Measurements from ENCODE around the gene RACGAP1. TPM values are rescaled to one million over a fixed set of nuclear protein-coding genes. Genes with fewer than 3 reads are reported as not detected.
A peak's percentile ranks its signal among the peaks of the same experiment; 100 is the strongest.

Gene RACGAP1
- polyA plus RNA-seq, 1 of the 3 experiments (the other 2 are of a cell fraction), result 21.5 TPM

DNA sequence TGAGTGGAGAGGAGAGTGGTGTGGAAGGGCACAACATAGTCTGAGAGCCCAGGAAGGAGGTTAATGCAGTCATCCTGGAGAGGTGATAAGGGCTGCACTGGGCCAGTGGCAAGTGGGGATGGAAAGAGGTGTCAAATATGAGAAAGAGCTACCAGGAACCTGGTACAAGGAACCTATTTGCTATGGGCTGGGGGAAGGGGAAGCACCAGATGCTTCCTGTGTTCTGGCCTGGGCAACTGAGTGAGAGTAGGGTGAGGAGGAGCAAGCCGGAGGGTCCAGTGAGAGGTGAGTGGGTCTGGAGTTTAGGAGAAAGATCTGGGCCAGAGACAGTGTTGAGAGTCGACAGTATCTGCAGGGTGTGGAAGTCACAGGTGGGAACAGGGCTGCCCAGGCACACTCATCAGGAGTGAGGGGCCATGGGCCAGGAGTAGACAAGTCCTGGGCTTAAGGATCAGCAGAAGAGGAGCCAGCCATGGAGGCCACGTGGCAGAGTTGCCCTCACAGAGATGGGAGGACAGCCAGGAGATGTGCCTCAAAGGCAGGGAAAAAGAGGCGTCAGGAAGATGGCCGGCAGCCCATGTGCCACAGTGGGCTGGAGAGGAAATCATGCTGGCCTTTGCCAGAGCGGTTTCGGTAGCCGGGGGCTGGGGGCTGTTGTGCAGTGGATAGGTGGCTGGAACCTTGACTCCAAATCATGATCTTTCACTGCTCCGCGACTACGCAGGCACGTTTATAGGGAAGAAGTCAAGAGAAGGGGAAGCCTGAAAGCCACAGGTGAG lies 55.5 kb downstream of the RACGAP1 start:
- H3K27me3 ChIP-seq (ENCODE audit: insufficient read depth), result no peaks in the 10 kb centered on the region
- H3K9ac ChIP-seq, result no peak overlapping the region
- no peak for DNase-seq
- H4K20me1 ChIP-seq (ENCODE audit: insufficient read depth), result no peaks in the 10 kb centered on the region
- no peaks in the 10 kb centered on the region for H3K9me2 ChIP-seq
- H3K4me2 ChIP-seq, result no peak overlapping the region
- peaks cover 0 to 40% of the 10 kb centered on the region in 2 experiments; a peak in 1 of 4 replicates for H3K4me1 ChIP-seq (ENCODE audit: control insufficient read depth in 1 of 2, insufficient read depth in 2 of 2, low read depth in 1 of 2, low read length in 1 of 2)
- no peak for TF ChIP-seq FOSL2 (IDR thresholded peaks at IDR 0.05; ENCODE audit: borderline replicate concordance, low read depth)
- POLR2A ChIA-PET, result interaction anchor here (1.1 kb wide), 1 partner anchor 102 kb away, joined by 3 read pairs; no protein-coding TSS in a partner anchor
- H3F3A ChIP-seq (replicated peaks; ENCODE audit: insufficient read depth), result no peaks in the 10 kb centered on the region
- H3K9me3 ChIP-seq, result no peaks in the 10 kb centered on the region
- H3K79me2 ChIP-seq (ENCODE audit: insufficient read depth), result no peaks in the 10 kb centered on the region
- no peak overlapping the region for H3K27ac ChIP-seq (ENCODE audit: low read depth in 2 of 2, low read length in 1 of 2)
- 83% methylated on average over 11 of the region's 12 CpGs for WGBS (ENCODE audit: low lambda C conversion rate)
- no peak overlapping the region for H3K4me3 ChIP-seq (ENCODE audit: low read depth in 2 of 2, low read length in 1 of 2)
- no peak overlapping the region for H2AFZ ChIP-seq (ENCODE audit: low read depth)
- CTCF ChIA-PET, result interaction anchor here (0.9 to 20.3 kb wide), 7 partner anchors 10 to 345 kb away, joined by 3 to 1401 read pairs (median 110); partner anchors contain the start of gene ASIC1
- H3K36me3 ChIP-seq (replicated peaks in 1 of 2; ENCODE audit: control insufficient read depth in 1 of 2, insufficient read depth in 2 of 2, low read length in 1 of 2), result no peaks in the 10 kb centered on the region

DNA sequence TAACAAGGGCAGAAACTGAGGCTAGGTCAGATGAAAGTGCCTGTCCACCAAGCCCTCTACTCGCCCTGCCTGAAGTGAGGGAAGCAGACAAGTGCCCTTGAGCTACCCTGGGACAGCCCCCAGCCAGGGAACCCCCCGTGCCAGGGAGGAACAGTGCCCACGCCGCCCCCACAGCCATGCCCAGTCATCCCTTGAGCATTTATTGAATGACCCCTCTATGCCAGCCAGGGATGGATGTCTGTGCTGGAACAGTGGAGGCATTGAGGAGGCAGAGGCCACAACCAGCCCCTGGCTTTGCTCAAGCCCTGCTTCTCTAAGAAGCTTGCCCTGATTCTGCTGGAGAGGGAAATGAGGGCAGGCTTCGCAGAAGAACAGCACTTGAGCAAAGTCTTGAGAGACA lies 56.3 kb downstream of the RACGAP1 start:
- Histone ChIP-seq H3K9me3 (no peaks in the 10 kb centered on the region), H3K4me2 (no peak overlapping the region), H3K79me2 (ENCODE audit: insufficient read depth) (no peaks in the 10 kb centered on the region), H3K4me3 (ENCODE audit: low read depth in 2 of 2, low read length in 1 of 2) (no peak overlapping the region), H3K4me1 (ENCODE audit: control insufficient read depth in 1 of 2, insufficient read depth in 2 of 2, low read depth in 1 of 2, low read length in 1 of 2) (peaks cover 0 to 31% of the 10 kb centered on the region in 2 experiments; a peak in 1 of 4 replicates), H3K36me3 (replicated peaks in 1 of 2; ENCODE audit: control insufficient read depth in 1 of 2, insufficient read depth in 2 of 2, low read length in 1 of 2) (no peaks in the 10 kb centered on the region), H4K20me1 (ENCODE audit: insufficient read depth) (no peaks in the 10 kb centered on the region), H3F3A (replicated peaks; ENCODE audit: insufficient read depth) (no peaks in the 10 kb centered on the region), H3K27me3 (ENCODE audit: insufficient read depth) (no peaks in the 10 kb centered on the region), H3K9me2 (no peaks in the 10 kb centered on the region), H3K27ac (ENCODE audit: low read depth in 2 of 2, low read length in 1 of 2) (no peak overlapping the region), H3K9ac (no peak overlapping the region), H2AFZ (ENCODE audit: low read depth) (no peak overlapping the region)
- ChIA-PET CTCF (interaction anchor here (0.9 to 20.3 kb wide), 14 partner anchors 11 to 345 kb away, joined by 3 to 1401 read pairs (median 24); partner anchors contain the start of genes ASIC1, BCDIN3D and SMARCD1), POLR2A (interaction anchor here (1.1 to 1.3 kb wide), 2 partner anchors 88 to 102 kb away, joined by 3 read pairs; no protein-coding TSS in a partner anchor)
- peak; percentile 6 for DNase-seq
- WGBS (ENCODE audit: low lambda C conversion rate), result 100% methylated on average over 1 of the region's 5 CpGs
- no peak for TF ChIP-seq ELF1 (IDR thresholded peaks at IDR 0.05)
- TF ChIP-seq RXRA (IDR thresholded peaks at IDR 0.05; ENCODE audit: borderline replicate concordance, low read depth), result no peak
- TF ChIP-seq, protein P1, sequence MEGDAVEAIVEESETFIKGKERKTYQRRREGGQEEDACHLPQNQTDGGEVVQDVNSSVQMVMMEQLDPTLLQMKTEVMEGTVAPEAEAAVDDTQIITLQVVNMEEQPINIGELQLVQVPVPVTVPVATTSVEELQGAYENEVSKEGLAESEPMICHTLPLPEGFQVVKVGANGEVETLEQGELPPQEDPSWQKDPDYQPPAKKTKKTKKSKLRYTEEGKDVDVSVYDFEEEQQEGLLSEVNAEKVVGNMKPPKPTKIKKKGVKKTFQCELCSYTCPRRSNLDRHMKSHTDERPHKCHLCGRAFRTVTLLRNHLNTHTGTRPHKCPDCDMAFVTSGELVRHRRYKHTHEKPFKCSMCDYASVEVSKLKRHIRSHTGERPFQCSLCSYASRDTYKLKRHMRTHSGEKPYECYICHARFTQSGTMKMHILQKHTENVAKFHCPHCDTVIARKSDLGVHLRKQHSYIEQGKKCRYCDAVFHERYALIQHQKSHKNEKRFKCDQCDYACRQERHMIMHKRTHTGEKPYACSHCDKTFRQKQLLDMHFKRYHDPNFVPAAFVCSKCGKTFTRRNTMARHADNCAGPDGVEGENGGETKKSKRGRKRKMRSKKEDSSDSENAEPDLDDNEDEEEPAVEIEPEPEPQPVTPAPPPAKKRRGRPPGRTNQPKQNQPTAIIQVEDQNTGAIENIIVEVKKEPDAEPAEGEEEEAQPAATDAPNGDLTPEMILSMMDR (IDR thresholded peaks at IDR 0.05), result no peak
- TF ChIP-seq, protein P2, sequence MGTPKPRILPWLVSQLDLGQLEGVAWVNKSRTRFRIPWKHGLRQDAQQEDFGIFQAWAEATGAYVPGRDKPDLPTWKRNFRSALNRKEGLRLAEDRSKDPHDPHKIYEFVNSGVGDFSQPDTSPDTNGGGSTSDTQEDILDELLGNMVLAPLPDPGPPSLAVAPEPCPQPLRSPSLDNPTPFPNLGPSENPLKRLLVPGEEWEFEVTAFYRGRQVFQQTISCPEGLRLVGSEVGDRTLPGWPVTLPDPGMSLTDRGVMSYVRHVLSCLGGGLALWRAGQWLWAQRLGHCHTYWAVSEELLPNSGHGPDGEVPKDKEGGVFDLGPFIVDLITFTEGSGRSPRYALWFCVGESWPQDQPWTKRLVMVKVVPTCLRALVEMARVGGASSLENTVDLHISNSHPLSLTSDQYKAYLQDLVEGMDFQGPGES (IDR thresholded peaks at IDR 0.05; ENCODE audit: low read depth, low read length), result no peak
- TF ChIP-seq SIN3A (IDR thresholded peaks at IDR 0.05; ENCODE audit: borderline replicate concordance, low read depth, low read length), result no peak
- TF ChIP-seq GABPA (IDR thresholded peaks at IDR 0.05; ENCODE audit: low read depth), result no peak
- TF ChIP-seq, protein P3, sequence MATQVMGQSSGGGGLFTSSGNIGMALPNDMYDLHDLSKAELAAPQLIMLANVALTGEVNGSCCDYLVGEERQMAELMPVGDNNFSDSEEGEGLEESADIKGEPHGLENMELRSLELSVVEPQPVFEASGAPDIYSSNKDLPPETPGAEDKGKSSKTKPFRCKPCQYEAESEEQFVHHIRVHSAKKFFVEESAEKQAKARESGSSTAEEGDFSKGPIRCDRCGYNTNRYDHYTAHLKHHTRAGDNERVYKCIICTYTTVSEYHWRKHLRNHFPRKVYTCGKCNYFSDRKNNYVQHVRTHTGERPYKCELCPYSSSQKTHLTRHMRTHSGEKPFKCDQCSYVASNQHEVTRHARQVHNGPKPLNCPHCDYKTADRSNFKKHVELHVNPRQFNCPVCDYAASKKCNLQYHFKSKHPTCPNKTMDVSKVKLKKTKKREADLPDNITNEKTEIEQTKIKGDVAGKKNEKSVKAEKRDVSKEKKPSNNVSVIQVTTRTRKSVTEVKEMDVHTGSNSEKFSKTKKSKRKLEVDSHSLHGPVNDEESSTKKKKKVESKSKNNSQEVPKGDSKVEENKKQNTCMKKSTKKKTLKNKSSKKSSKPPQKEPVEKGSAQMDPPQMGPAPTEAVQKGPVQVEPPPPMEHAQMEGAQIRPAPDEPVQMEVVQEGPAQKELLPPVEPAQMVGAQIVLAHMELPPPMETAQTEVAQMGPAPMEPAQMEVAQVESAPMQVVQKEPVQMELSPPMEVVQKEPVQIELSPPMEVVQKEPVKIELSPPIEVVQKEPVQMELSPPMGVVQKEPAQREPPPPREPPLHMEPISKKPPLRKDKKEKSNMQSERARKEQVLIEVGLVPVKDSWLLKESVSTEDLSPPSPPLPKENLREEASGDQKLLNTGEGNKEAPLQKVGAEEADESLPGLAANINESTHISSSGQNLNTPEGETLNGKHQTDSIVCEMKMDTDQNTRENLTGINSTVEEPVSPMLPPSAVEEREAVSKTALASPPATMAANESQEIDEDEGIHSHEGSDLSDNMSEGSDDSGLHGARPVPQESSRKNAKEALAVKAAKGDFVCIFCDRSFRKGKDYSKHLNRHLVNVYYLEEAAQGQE (IDR thresholded peaks at IDR 0.05; ENCODE audit: low read depth, low read length), result no peak
- no peak for TF ChIP-seq NFIC (IDR thresholded peaks at IDR 0.05; ENCODE audit: borderline replicate concordance)
- TF ChIP-seq TCF12 (IDR thresholded peaks at IDR 0.05), result no peak
- TF ChIP-seq RAD21 (IDR thresholded peaks at IDR 0.05; ENCODE audit: low read length), result no peak
- TF ChIP-seq CHD2 (IDR thresholded peaks at IDR 0.05; ENCODE audit: low read length, partially characterized antibody), result no peak
- no peak for TF ChIP-seq YY1 (IDR thresholded peaks at IDR 0.05; ENCODE audit: low read depth)
- no peak for TF ChIP-seq FOSL2 (IDR thresholded peaks at IDR 0.05; ENCODE audit: borderline replicate concordance, low read depth)
- no peak for TF ChIP-seq POLR2AphosphoS5 (IDR thresholded peaks at IDR 0.05; ENCODE audit: low read depth, low read length)
- no peak for TF ChIP-seq FOXM1 (IDR thresholded peaks at IDR 0.05; ENCODE audit: low read depth)
